ENCODE results near the gene SH3PXD2A. TPM values are rescaled to one million over a fixed set of nuclear protein-coding genes. Genes with fewer than 3 reads are reported as not detected.

SH3PXD2A gene
- total and polyA plus RNA-seq, 8 donors: 3.9 to 16.4 (median 8.0) TPM

DNA sequence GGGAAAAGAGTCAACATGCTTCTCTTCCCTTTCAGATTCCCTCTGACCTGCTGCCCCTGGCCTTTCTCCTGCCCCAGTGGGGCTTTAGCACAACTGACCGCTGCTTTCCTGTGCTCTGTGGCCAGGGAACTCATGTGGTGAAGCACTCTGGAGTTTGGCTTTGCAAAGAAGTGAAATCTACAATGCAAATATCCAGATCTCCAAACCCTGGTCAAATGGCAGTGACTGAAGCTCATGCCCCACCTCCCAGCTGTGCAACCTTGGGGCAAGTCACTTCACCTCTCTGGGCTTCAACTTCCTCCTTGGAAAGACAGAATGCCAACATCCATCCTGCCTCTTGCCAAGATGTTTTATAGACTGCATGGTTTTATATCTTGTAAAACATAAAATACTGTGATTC is 204.0 kb downstream of the SH3PXD2A start:
- H3K4me1 ChIP-seq: peaks cover 0 to 2% (median 0%) of the 10 kb centered on the region in 3 donors
- no peak overlapping the region for H3K27ac ChIP-seq
- no peak for DNase-seq
- ATAC-seq: no peak
- H3K4me3 ChIP-seq: no peak overlapping the region
- intact Hi-C loops (cut with DNase I): no loop called here
- no peak for FAIRE-seq
- H3K9me3 ChIP-seq: no peaks in the 10 kb centered on the region
- TF ChIP-seq CTCF (IDR thresholded peaks at IDR 0.05): no peak
- no peaks in the 10 kb centered on the region for H3K27me3 ChIP-seq
- no peaks in the 10 kb centered on the region for H3K36me3 ChIP-seq
- 93 to 94% methylated on average over 1 of the region's 1 CpG for WGBS, 2 donors

DNA sequence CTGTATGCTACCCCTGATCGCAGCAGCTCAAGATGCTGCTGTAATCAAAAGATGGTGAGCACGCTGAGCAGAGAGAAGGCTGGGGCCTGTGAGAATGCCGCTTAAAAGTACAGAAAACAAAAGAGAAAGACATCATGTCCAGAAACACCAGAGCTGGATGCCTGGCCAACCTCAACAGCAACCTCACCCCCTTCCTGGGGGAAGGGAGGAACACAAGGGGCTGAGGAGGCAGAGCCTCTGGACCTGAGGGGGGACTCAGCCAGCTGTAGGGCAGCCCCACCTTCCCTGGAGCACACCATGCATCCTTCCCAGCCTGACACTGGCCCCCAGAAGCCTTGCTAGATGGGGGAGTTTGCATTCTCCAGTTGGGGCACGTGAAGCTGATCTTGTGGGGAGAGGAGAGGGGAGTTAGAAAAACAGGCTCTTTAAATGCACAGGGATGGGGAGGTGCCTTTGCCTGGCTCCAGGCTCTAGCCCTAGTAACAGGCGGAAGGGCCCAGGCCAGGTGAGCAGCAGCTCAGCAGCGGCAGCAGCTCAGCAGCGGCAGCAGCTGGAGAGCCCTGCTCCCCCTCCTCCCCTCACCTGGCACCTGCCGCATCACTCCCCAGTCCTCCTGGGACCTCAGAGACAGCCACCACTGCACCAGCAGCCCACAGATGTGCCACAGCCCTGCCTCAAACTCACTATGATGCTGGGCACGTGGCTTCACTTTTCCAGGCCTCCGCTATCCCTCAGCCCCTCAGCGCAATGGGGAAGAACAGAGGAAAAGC is 205.5 kb downstream of the SH3PXD2A start:
- Histone ChIP-seq H3K4me3 (no peak overlapping the region), H3K27ac (no peak overlapping the region), H3K4me1 (peaks cover 0 to 2% (median 0%) of the 10 kb centered on the region in 3 donors), H3K9me3 (no peaks in the 10 kb centered on the region), H3K36me3 (no peaks in the 10 kb centered on the region), H3K27me3 (no peaks in the 10 kb centered on the region)
- no peak for DNase-seq
- no peak for FAIRE-seq
- TF ChIP-seq CTCF (IDR thresholded peaks at IDR 0.05): no peak
- intact Hi-C loops (cut with DNase I): no loop called here
- 85% methylated on average over 10 to 11 of the region's 11 CpGs for WGBS, 2 donors
- peak in 1 of 4 donors; percentile 21 for ATAC-seq

DNA sequence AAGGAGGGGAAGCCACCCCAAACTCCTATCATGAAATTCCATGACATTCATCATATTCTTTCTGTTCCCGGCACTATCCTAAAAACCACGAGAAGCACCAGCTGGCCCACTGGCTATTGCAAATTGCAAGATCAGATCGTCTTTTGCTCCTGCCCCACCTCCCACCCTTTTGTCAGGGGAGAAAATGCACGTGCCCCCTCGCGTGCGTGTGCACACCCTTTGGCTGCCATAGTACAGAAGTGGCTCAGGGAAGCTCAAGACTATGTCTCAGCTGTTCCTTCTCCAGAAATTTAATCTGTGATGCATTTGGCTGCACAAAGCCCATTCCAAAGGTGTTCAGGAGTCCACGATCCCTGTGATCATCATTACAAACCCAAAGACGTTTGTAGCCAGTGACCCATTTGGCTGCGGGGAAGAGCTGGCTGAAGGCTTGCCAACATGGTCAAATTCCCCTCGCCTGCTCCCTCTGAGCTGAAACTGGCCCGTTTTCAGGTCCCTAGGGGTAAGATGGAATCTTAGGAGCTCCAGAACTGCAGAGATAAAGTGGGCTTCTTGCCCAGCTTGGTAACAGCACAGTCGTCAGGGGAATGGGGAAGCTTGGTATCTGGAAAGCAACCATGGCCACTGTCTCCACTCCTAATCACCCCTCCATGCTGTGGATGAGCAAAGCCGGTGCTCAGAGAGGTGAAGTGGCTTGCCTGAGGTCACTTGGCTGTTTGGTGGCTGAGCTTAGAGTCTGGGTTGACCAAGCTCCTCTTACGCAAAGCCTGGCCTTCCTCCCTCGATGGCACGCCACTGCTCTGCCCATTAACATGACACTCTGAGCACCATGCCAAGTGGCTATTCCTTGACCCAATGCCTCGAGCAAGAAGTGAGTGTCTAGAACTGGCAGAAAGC is 206.5 kb downstream of the SH3PXD2A start:
- Histone ChIP-seq H3K4me1 (peaks cover 0 to 2% (median 0%) of the 10 kb centered on the region in 3 donors), H3K27ac (no peak overlapping the region), H3K4me3 (no peak overlapping the region), H3K27me3 (no peaks in the 10 kb centered on the region), H3K9me3 (no peaks in the 10 kb centered on the region), H3K36me3 (no peaks in the 10 kb centered on the region)
- WGBS, 2 donors: 67 to 69% methylated on average over 18 of the region's 18 CpGs
- ATAC-seq (peak in 1 of 4 donors; percentile 4), FAIRE-seq (no peak), DNase-seq (no peak)
- intact Hi-C loops (cut with DNase I): no loop called here
- TF ChIP-seq CTCF (IDR thresholded peaks at IDR 0.05): no peak

DNA sequence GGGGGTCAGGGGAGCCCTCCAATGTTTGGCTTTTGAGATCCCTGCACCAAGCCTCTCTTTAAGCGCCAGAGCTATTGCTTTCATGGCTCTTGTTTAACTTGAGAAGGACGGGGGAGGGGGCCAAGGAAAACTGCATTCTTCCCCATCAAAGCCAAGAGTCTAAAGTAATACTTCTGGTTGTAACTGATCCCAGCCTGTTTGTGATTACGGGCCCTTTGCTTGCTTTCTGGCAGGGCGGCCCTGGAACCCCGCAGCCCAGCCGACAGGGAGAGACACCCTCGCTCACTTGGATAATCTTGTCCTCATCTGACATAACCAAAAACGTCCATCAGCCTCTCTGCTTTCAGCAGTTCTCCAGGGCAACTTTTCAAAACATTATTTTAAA is 207.1 kb downstream of the SH3PXD2A start:
- H3K4me1 ChIP-seq: no peaks in the 10 kb centered on the region
- DNase-seq (no peak), FAIRE-seq (no peak), ATAC-seq (no peak)
- TF ChIP-seq CTCF (IDR thresholded peaks at IDR 0.05): no peak
- H3K27me3 ChIP-seq: no peaks in the 10 kb centered on the region
- intact Hi-C loops (cut with DNase I): no loop called here
- no peak overlapping the region for H3K27ac ChIP-seq
- no peak overlapping the region for H3K4me3 ChIP-seq
- 69 to 77% methylated on average over 8 of the region's 8 CpGs for WGBS, 2 donors
- H3K9me3 ChIP-seq: no peaks in the 10 kb centered on the region
- no peaks in the 10 kb centered on the region for H3K36me3 ChIP-seq

Data from pancreas (tissue), 10 donors.